Testis (tissue), 2 donors: ENCODE measurements around the gene ACAA1.

Experiments
- POLR2A ChIP-seq: fragments of 450-650 bp; IDR thresholded peaks from one replicate; pipeline ENCODE4 v1.6.1; 2017; ENCODE audit warnings: antibody characterized with exemption, mild to moderate bottlenecking, moderate library complexity
- TF ChIP-seq, protein P1 (sequence below), 3 experiments: fragments of 450-650 bp in 2 of 3; fragments of 200-600 bp in 1 of 3; sonication (generic) in 1 of 3; IDR thresholded peaks; one replicate each; pipeline ENCODE4 v1.5.1; 2016 to 2019; ENCODE audit warnings: antibody characterized with exemption in 3 of 3, mild to moderate bottlenecking in 2 of 3, moderate library complexity in 1 of 3

DNA sequence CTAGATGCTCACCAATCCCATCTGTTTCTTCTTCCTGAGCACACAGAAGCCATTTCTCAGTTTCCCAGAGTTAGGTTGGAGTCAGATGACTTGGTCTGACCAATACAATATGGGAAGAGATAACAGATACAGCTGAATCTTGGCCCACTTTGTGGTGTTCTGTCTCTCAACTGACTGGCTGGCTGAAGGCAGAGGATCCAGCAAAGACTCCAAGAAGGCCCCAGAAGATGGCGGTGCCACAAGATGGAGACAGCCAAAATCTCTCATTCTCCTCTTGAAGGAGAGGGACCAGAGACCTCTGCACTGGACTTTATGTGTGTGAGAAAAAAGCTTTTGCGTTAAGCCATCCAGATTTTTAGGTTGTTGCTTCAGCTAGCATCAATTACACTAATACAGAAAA, 20.2 kb upstream of the ACAA1 start:
- TF ChIP-seq, protein P1, sequence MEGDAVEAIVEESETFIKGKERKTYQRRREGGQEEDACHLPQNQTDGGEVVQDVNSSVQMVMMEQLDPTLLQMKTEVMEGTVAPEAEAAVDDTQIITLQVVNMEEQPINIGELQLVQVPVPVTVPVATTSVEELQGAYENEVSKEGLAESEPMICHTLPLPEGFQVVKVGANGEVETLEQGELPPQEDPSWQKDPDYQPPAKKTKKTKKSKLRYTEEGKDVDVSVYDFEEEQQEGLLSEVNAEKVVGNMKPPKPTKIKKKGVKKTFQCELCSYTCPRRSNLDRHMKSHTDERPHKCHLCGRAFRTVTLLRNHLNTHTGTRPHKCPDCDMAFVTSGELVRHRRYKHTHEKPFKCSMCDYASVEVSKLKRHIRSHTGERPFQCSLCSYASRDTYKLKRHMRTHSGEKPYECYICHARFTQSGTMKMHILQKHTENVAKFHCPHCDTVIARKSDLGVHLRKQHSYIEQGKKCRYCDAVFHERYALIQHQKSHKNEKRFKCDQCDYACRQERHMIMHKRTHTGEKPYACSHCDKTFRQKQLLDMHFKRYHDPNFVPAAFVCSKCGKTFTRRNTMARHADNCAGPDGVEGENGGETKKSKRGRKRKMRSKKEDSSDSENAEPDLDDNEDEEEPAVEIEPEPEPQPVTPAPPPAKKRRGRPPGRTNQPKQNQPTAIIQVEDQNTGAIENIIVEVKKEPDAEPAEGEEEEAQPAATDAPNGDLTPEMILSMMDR (IDR thresholded peaks at IDR 0.05): no peak
- no peak for TF ChIP-seq POLR2A
